ENCODE measurements around the gene NHLRC1. TPM values are rescaled to one million over a fixed set of nuclear protein-coding genes. Genes with fewer than 3 reads are reported as not detected.

Gene NHLRC1
- total RNA-seq, 1 experiment from 2014 or later, result 2.1 TPM

- peaks cover 8% of the 10 kb centered on the region; the same call in 1 of the 2 replicates for H3K9me3 ChIP-seq
- no peaks in the 10 kb centered on the region for H3K36me3 Mint-ChIP-seq (ENCODE audit: insufficient read depth, unreplicated experiment)
- no peak overlapping the region for H3K4me3 Mint-ChIP-seq (ENCODE audit: unreplicated experiment)
- H3K27me3 ChIP-seq (replicated peaks; ENCODE audit: control insufficient read depth, insufficient read depth, low read length), result no peaks in the 10 kb centered on the region
- TF ChIP-seq, protein P1, sequence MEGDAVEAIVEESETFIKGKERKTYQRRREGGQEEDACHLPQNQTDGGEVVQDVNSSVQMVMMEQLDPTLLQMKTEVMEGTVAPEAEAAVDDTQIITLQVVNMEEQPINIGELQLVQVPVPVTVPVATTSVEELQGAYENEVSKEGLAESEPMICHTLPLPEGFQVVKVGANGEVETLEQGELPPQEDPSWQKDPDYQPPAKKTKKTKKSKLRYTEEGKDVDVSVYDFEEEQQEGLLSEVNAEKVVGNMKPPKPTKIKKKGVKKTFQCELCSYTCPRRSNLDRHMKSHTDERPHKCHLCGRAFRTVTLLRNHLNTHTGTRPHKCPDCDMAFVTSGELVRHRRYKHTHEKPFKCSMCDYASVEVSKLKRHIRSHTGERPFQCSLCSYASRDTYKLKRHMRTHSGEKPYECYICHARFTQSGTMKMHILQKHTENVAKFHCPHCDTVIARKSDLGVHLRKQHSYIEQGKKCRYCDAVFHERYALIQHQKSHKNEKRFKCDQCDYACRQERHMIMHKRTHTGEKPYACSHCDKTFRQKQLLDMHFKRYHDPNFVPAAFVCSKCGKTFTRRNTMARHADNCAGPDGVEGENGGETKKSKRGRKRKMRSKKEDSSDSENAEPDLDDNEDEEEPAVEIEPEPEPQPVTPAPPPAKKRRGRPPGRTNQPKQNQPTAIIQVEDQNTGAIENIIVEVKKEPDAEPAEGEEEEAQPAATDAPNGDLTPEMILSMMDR (IDR thresholded peaks at IDR 0.05; ENCODE audit: insufficient read depth in 1 of 2, low read depth in 1 of 2, low read length in 1 of 2, severe bottlenecking in 1 of 2, unreplicated experiment in 1 of 2), result no peak
- H3K4me3 ChIP-seq (ENCODE audit: low read depth, low read length), result no peak overlapping the region
- no peaks in the 10 kb centered on the region for H3K36me3 ChIP-seq (ENCODE audit: control insufficient read depth, insufficient read depth, low read length)
- CTCF ChIA-PET, result no interaction called here
- H3K9me3 Mint-ChIP-seq (ENCODE audit: unreplicated experiment), result peaks cover 17% of the 10 kb centered on the region
- BruUV-seq (replicated peaks), result no TSS peak
- POLR2A ChIA-PET, result no interaction called here
- no peaks in the 10 kb centered on the region for H3K4me1 Mint-ChIP-seq (ENCODE audit: low read depth, unreplicated experiment)
- intact Hi-C loops (cut with micrococcal nuclease; ENCODE audit: unreplicated experiment), result loop anchor here (5.0 kb wide), 1 partner anchor 850 kb away; no protein-coding TSS in a partner anchor
- H3K27ac Mint-ChIP-seq (ENCODE audit: unreplicated experiment), result no peak overlapping the region
- H3K27me3 Mint-ChIP-seq (ENCODE audit: insufficient read depth, unreplicated experiment), result no peaks in the 10 kb centered on the region
- no peaks in the 10 kb centered on the region for H3K4me1 ChIP-seq
- no peak for DNase-seq
Measured at GRCh38 chr6:18087396-18088165, 34.9 kb downstream of the NHLRC1 start.

- no peaks in the 10 kb centered on the region for H3K27me3 ChIP-seq (replicated peaks; ENCODE audit: control insufficient read depth, insufficient read depth, low read length)
- Mint-ChIP-seq H3K4me1 (ENCODE audit: low read depth, unreplicated experiment) (peaks cover 7% of the 10 kb centered on the region), H3K4me3 (ENCODE audit: unreplicated experiment) (no peak overlapping the region), H3K27me3 (ENCODE audit: insufficient read depth, unreplicated experiment) (no peaks in the 10 kb centered on the region), H3K27ac (ENCODE audit: unreplicated experiment) (no peak overlapping the region), H3K9me3 (ENCODE audit: unreplicated experiment) (peaks cover 14% of the 10 kb centered on the region), H3K36me3 (ENCODE audit: insufficient read depth, unreplicated experiment) (no peaks in the 10 kb centered on the region)
- no peak for DNase-seq
- no peak overlapping the region for H3K4me3 ChIP-seq (ENCODE audit: low read depth, low read length)
- CTCF ChIA-PET, result no interaction called here
- POLR2A ChIA-PET, result no interaction called here
- intact Hi-C loops (cut with micrococcal nuclease; ENCODE audit: unreplicated experiment), result no loop called here
- TF ChIP-seq, protein P1 (IDR thresholded peaks at IDR 0.05; ENCODE audit: insufficient read depth in 1 of 2, low read depth in 1 of 2, low read length in 1 of 2, severe bottlenecking in 1 of 2, unreplicated experiment in 1 of 2), result no peak
- no TSS peak for BruUV-seq (replicated peaks)
- no peaks in the 10 kb centered on the region for H3K9me3 ChIP-seq
- no peaks in the 10 kb centered on the region for H3K4me1 ChIP-seq
- H3K36me3 ChIP-seq (ENCODE audit: control insufficient read depth, insufficient read depth, low read length), result no peaks in the 10 kb centered on the region
Measured at GRCh38 chr6:18081025-18081668, 41.3 kb downstream of the NHLRC1 start.

DNA sequence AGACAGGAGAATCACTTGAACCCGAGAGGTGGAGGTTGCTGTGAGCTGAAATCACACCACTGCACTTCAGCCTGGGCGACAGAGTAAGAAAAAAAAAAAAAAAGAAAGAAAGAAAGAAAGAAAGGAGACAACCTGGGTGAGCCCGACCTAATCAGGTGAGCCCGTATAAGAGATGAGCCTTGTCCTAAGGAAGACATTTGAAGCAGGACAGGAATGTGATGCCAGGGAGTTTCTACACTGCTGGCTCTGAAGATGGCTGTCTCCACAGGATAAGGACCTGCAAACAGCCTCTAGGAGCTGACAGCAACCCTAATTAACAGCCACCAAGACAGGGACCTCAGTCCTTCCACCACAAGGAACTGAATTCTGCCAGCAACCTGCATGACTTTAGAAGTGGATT lies 41.9 kb downstream of the NHLRC1 start:
- Histone ChIP-seq H3K27me3 (replicated peaks; ENCODE audit: control insufficient read depth, insufficient read depth, low read length) (no peaks in the 10 kb centered on the region), H3K4me3 (ENCODE audit: low read depth, low read length) (no peak overlapping the region), H3K36me3 (ENCODE audit: control insufficient read depth, insufficient read depth, low read length) (no peaks in the 10 kb centered on the region), H3K4me1 (no peaks in the 10 kb centered on the region), H3K9me3 (no peaks in the 10 kb centered on the region)
- TF ChIP-seq, protein P1 (IDR thresholded peaks at IDR 0.05; ENCODE audit: insufficient read depth in 1 of 2, low read depth in 1 of 2, low read length in 1 of 2, severe bottlenecking in 1 of 2, unreplicated experiment in 1 of 2), result no peak
- peaks cover 7% of the 10 kb centered on the region for H3K4me1 Mint-ChIP-seq (ENCODE audit: low read depth, unreplicated experiment)
- H3K36me3 Mint-ChIP-seq (ENCODE audit: insufficient read depth, unreplicated experiment), result no peaks in the 10 kb centered on the region
- CTCF ChIA-PET, result no interaction called here
- no peak overlapping the region for H3K27ac Mint-ChIP-seq (ENCODE audit: unreplicated experiment)
- POLR2A ChIA-PET, result no interaction called here
- intact Hi-C loops (cut with micrococcal nuclease; ENCODE audit: unreplicated experiment), result no loop called here
- H3K27me3 Mint-ChIP-seq (ENCODE audit: insufficient read depth, unreplicated experiment), result no peaks in the 10 kb centered on the region
- no TSS peak for BruUV-seq (replicated peaks)
- H3K9me3 Mint-ChIP-seq (ENCODE audit: unreplicated experiment), result peaks cover 20% of the 10 kb centered on the region
- DNase-seq, result no peak
- H3K4me3 Mint-ChIP-seq (ENCODE audit: unreplicated experiment), result no peak overlapping the region

All from Caco-2 (cell line).